NCI-H2081 (cell line): ENCODE results near the gene SCAMP2.

Experiments
- DNase-seq, 2 experiments: peaks; one replicate each; lab custom pipeline; 2025; lab: John Stamatoyannopoulos, UW

The SCAMP2 gene

GRCh38 chr15:74838137-74838516, 35.0 kb downstream of the SCAMP2 start:
- no peak for DNase-seq

GRCh38 chr15:74837482-74838136, 35.6 kb downstream of the SCAMP2 start:
- DNase-seq = no peak

- no peak for DNase-seq
Observed at GRCh38 chr15:74836846-74837245, 36.3 kb downstream of the SCAMP2 start.

GRCh38 chr15:74835312-74835823, 37.8 kb downstream of the SCAMP2 start:
- DNase-seq = peak in 1 of 2 experiments; percentile 30

- no peak for DNase-seq
Observed at GRCh38 chr15:74833376-74834107, 39.6 kb downstream of the SCAMP2 start.

- no peak for DNase-seq
Observed at GRCh38 chr15:74832826-74833225, 40.3 kb downstream of the SCAMP2 start.

GRCh38 chr15:74831813-74832495, 41.2 kb downstream of the SCAMP2 start:
- no peak for DNase-seq

- peak in 1 of 2 experiments; percentile 29 for DNase-seq
Observed at GRCh38 chr15:74830868-74831267, 42.3 kb downstream of the SCAMP2 start.

GRCh38 chr15:74829991-74830390, 43.2 kb downstream of the SCAMP2 start:
- no peak for DNase-seq

GRCh38 chr15:74829486-74829885, 43.7 kb downstream of the SCAMP2 start:
- no peak for DNase-seq

- DNase-seq = peak in 1 of 2 experiments; percentile 10
Observed at GRCh38 chr15:74828835-74829234, 44.3 kb downstream of the SCAMP2 start.

- DNase-seq = no peak
Observed at GRCh38 chr15:74827614-74828013, 45.6 kb downstream of the SCAMP2 start.

GRCh38 chr15:74826921-74827320, 46.2 kb downstream of the SCAMP2 start:
- DNase-seq = no peak

GRCh38 chr15:74826364-74826819, 46.8 kb downstream of the SCAMP2 start, which contains the start of gene CPLX3:
Gene CPLX3 (plus strand): TSS chr15:74826627. CDS start chr15:74826704, 77 bp downstream.
- DNase-seq = no peak

- DNase-seq = no peak
Observed at GRCh38 chr15:74825866-74826265, 47.3 kb downstream of the SCAMP2 start.

GRCh38 chr15:74824976-74825375, 48.2 kb downstream of the SCAMP2 start:
- DNase-seq = no peak

- no peak for DNase-seq
Observed at GRCh38 chr15:74823324-74823723, 49.8 kb downstream of the SCAMP2 start.

- no peak for DNase-seq
Observed at GRCh38 chr15:74822233-74822632, 50.9 kb downstream of the SCAMP2 start.

GRCh38 chr15:74821790-74822158, 51.4 kb downstream of the SCAMP2 start:
- no peak for DNase-seq

- DNase-seq = no peak
Observed at GRCh38 chr15:74821091-74821789, 51.9 kb downstream of the SCAMP2 start.

GRCh38 chr15:74820056-74820455, 53.1 kb downstream of the SCAMP2 start:
- DNase-seq = no peak

GRCh38 chr15:74817370-74817737, 55.8 kb downstream of the SCAMP2 start:
- DNase-seq = peak in 1 of 2 experiments; percentile 68
